ENCODE measurements around the gene ARHGAP26.

GRCh38 chr5:143062379-143062778, 292.2 kb downstream of the ARHGAP26 start:
- TF ChIP-seq CTCF (IDR thresholded peaks at IDR 0.05), result no peak
- no peak for TF ChIP-seq POLR2A (IDR thresholded peaks at IDR 0.05)

Data from lower leg skin (tissue), 3 donors.